Esophagus muscularis mucosa (tissue), 4 donors: ENCODE measurements around the gene PTPRD. TPM values are rescaled to one million over a fixed set of nuclear protein-coding genes. Genes with fewer than 3 reads are reported as not detected.

Source experiments
- DNase-seq: peaks from one replicate; pipeline ENCODE4 v3.0.0-alpha.2; 2017; ENCODE audit errors: extremely low spot score
- H3K27ac ChIP-seq, 4 donors: fragments of 200-600 bp; sonication (generic); replicated peaks in 1 of 4; 1 replicate in 3 of 4; 2 replicates in 1 of 4; pipeline ENCODE4 v1.5.1; 2016 to 2019; ENCODE audit warnings: mild to moderate bottlenecking in 1 of 4
- H3K27me3 ChIP-seq, 4 donors: fragments of 200-600 bp; sonication (generic); one replicate each; pipeline versions ENCODE4 v1.5.1 to v1.6.0; 2016 to 2019
- H3K36me3 ChIP-seq, 4 donors: fragments of 200-600 bp; sonication (generic); one replicate each; pipeline ENCODE4 v1.5.1; 2016 to 2019
- H3K4me1 ChIP-seq, 4 donors: fragments of 200-600 bp; sonication (generic); one replicate each; pipeline ENCODE4 v1.5.1; 2016 to 2019
- H3K4me3 ChIP-seq, 4 donors: fragments of 200-600 bp; sonication (generic); 1 replicate in 2 of 4; 2 replicates in 2 of 4; pipeline ENCODE4 v1.5.1; 2016 to 2019; ENCODE audit warnings: mild to moderate bottlenecking in 4 of 4, moderate library complexity in 1 of 4
- H3K9me3 ChIP-seq, 4 donors: fragments of 200-600 bp; sonication (generic); 1 replicate in 3 of 4; 2 replicates in 1 of 4; pipeline ENCODE4 v1.5.1; 2016 to 2019
- CTCF ChIP-seq, 3 experiments: fragments of 200-600 bp in 2 of 3; fragments of 450-650 bp in 1 of 3; sonication (generic) in 2 of 3; IDR thresholded peaks; one replicate each; pipeline ENCODE4 v1.5.1; 2017 to 2019; ENCODE audit warnings: antibody characterized with exemption in 3 of 3, mild to moderate bottlenecking in 2 of 3, moderate library complexity in 1 of 3
- EP300 ChIP-seq: sonication (generic); formaldehyde crosslinking; IDR thresholded peaks from one replicate; pipeline ENCODE4 v1.6.1; 2017; ENCODE audit warnings: antibody characterized with exemption
- POLR2A ChIP-seq: fragments of 450-650 bp; IDR thresholded peaks from one replicate; pipeline ENCODE4 v1.6.1; 2017; ENCODE audit warnings: antibody characterized with exemption, moderate library complexity, mild to moderate bottlenecking, low read depth
- POLR2AphosphoS5 ChIP-seq, 2 donors: sonication (generic); formaldehyde crosslinking; IDR thresholded peaks; one replicate each; pipeline ENCODE4 v1.6.1; 2017; ENCODE audit warnings: antibody characterized with exemption in 2 of 2
- WGBS: methylation state at CpG from one replicate; pipeline ENCODE4 v1.1.5; 2018; 5-methylcytosine and 5-hydroxymethylcytosine counted together
- intact Hi-C: fragments of 100-400 bp; cut with DNase I; formaldehyde crosslinking; loops from one replicate; pipeline ENCODE4 v1.15.1; 2023
- total RNA-seq, 4 donors: library from RNA; depleted of rRNA; stranded (reverse); fragments of >200 nt; gene quantifications; one replicate each; pipeline versions ENCODE4 v1.1.0 to v1.2.1, GENCODE V29; 2016

The PTPRD gene
- total RNA-seq, 4 donors from 2014 or later: 4.1 to 6.6 (median 5.0) TPM

- intact Hi-C loops: no loop called here
- Histone ChIP-seq H3K4me3 (no peak overlapping the region), H3K36me3 (no peaks in the 10 kb centered on the region), H3K4me1 (no peaks in the 10 kb centered on the region), H3K27ac (no peak overlapping the region), H3K9me3 (no peaks in the 10 kb centered on the region), H3K27me3 (no peaks in the 10 kb centered on the region)
- TF ChIP-seq POLR2A (no peak), EP300 (no peak), CTCF (IDR thresholded peaks at IDR 0.05) (no peak), POLR2AphosphoS5 (IDR thresholded peaks at IDR 0.05) (no peak)
- no peak for DNase-seq
- 89% methylated on average over 3 of the region's 3 CpGs for WGBS
Measured at GRCh38 chr9:9133526-9133925, 1479.3 kb downstream of the PTPRD start.

GRCh38 chr9:9124616-9125015 lies 1488.2 kb downstream of the PTPRD start:
- H3K27ac ChIP-seq: no peak overlapping the region
- no peak for DNase-seq
- 22% methylated on average over 2 of the region's 2 CpGs for WGBS
- peaks cover 0 to 7% (median 0%) of the 10 kb centered on the region in 4 donors for H3K4me1 ChIP-seq
- H3K4me3 ChIP-seq: no peak overlapping the region
- H3K36me3 ChIP-seq: no peaks in the 10 kb centered on the region
- intact Hi-C loops: no loop called here
- no peaks in the 10 kb centered on the region for H3K27me3 ChIP-seq
- TF ChIP-seq CTCF (IDR thresholded peaks at IDR 0.05): no peak
- no peak for TF ChIP-seq EP300
- TF ChIP-seq POLR2AphosphoS5 (IDR thresholded peaks at IDR 0.05): no peak
- TF ChIP-seq POLR2A: no peak
- no peaks in the 10 kb centered on the region for H3K9me3 ChIP-seq

- Histone ChIP-seq H3K27me3 (no peaks in the 10 kb centered on the region), H3K9me3 (no peaks in the 10 kb centered on the region), H3K4me1 (peaks cover 0 to 7% (median 0%) of the 10 kb centered on the region in 4 donors), H3K27ac (no peak overlapping the region), H3K36me3 (no peaks in the 10 kb centered on the region), H3K4me3 (no peak overlapping the region)
- intact Hi-C loops: no loop called here
- 84% methylated on average over 3 of the region's 3 CpGs for WGBS
- no peak for DNase-seq
- TF ChIP-seq EP300 (no peak), POLR2A (no peak), POLR2AphosphoS5 (IDR thresholded peaks at IDR 0.05) (no peak), CTCF (IDR thresholded peaks at IDR 0.05) (no peak)
Measured at GRCh38 chr9:9122230-9122875, 1490.4 kb downstream of the PTPRD start.

- intact Hi-C loops: no loop called here
- no peak overlapping the region for H3K27ac ChIP-seq
- WGBS: 68% methylated on average over 2 of the region's 2 CpGs
- no peak for DNase-seq
- H3K9me3 ChIP-seq: no peaks in the 10 kb centered on the region
- TF ChIP-seq CTCF (IDR thresholded peaks at IDR 0.05): no peak
- no peak for TF ChIP-seq EP300
- TF ChIP-seq POLR2A: no peak
- TF ChIP-seq POLR2AphosphoS5 (IDR thresholded peaks at IDR 0.05): no peak
- H3K4me1 ChIP-seq: no peaks in the 10 kb centered on the region
- H3K27me3 ChIP-seq: no peaks in the 10 kb centered on the region
- H3K36me3 ChIP-seq: no peaks in the 10 kb centered on the region
- no peak overlapping the region for H3K4me3 ChIP-seq
Measured at GRCh38 chr9:9117866-9118265, 1494.9 kb downstream of the PTPRD start.
